AG04449 (cell line): ENCODE data around the gene FCRL3.

ENCODE experiments used
- CTCF ChIA-PET: fragments of 350-600 bp; formaldehyde crosslinking; extraction: SDS; loops from one replicate; lab custom pipeline; 2021; ENCODE audit warnings: antibody characterized with exemption; lab: Yijun Ruan, JAX
- POLR2A ChIA-PET: fragments of 400-600, 350-600 bp; formaldehyde crosslinking; extraction: SDS; loops from one replicate; lab custom pipeline; 2020; ENCODE audit warnings: antibody characterized with exemption, inconsistent platforms; lab: Yijun Ruan, JAX
- DNase-seq: peaks from one replicate; pipeline ENCODE4 v3.0.0-alpha.2; 2010; ENCODE audit warnings: low read depth, low spot score
- H3K4me3 ChIP-seq: 2 replicates; pipeline ENCODE4 v1.5.1; 2011; ENCODE audit warnings: low read depth, mild to moderate bottlenecking, control low read depth, low read length
- CTCF ChIP-seq: IDR thresholded peaks from one replicate; pipeline ENCODE4 v1.5.1; 2011; ENCODE audit warnings: mild to moderate bottlenecking, moderate library complexity, low read length, control low read depth, inconsistent platforms; ENCODE audit not compliant: insufficient read depth; ENCODE audit errors: missing control alignments

FCRL3 gene

GRCh38 chr1:157641177-157641576 lies 59.4 kb downstream of the FCRL3 start:
- H3K4me3 ChIP-seq, result no peak overlapping the region
- no peak for DNase-seq
- CTCF ChIA-PET, result no interaction called here
- no peak for TF ChIP-seq CTCF
- POLR2A ChIA-PET, result no interaction called here

DNA sequence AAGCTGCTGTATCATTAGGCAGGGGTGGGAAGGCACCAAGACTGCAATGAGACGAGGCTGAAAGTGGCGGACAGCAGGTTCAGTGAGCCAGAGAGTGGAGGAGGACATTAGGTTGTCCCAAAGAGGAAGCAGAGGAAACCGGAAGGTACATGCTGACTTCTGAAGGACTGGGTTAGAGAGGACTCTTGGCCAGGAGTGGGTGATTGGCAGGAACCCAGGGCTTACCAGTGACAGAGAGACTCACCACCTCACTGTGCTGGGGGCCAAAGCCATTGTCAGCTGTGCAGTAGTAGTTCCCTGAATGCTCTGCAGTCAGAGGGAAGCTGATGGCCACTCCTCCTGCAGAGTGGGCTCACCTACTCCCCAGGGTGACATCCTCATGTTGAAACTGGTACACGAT lies 60.8 kb downstream of the FCRL3 start:
- H3K4me3 ChIP-seq, result no peak overlapping the region
- TF ChIP-seq CTCF, result no peak
- CTCF ChIA-PET, result no interaction called here
- POLR2A ChIA-PET, result no interaction called here
- DNase-seq, result no peak

- no peak for TF ChIP-seq CTCF
- H3K4me3 ChIP-seq, result no peak overlapping the region
- CTCF ChIA-PET, result no interaction called here
- POLR2A ChIA-PET, result no interaction called here
- no peak for DNase-seq
Observed at GRCh38 chr1:157628773-157629172, 71.8 kb downstream of the FCRL3 start.
